GM23338 (cell line): ENCODE measurements around the gene KIF1C. TPM values are rescaled to one million over a fixed set of nuclear protein-coding genes. Genes with fewer than 3 reads are reported as not detected.

ENCODE experiments used
- ATAC-seq: fragments of 200-7000 bp; cut with Tn5 transposase; 3 replicates; pipeline ENCODE4 v1.9.1; 2020
- DNase-seq: peaks from one replicate; pipeline ENCODE4 v3.0.0-alpha.2; 2015; ENCODE audit warnings: low spot score
- H2AFZ ChIP-seq: fragments of 200-600 bp; sonication (generic); 2 replicates; pipeline ENCODE4 v1.8.0; 2016; ENCODE audit warnings: antibody characterized with exemption, mild to moderate bottlenecking, moderate library complexity
- H3F3A ChIP-seq: fragments of 200-600 bp; sonication (generic); replicated peaks from 2 replicates; pipeline ENCODE4 v1.8.0; 2017; ENCODE audit warnings: antibody characterized with exemption, mixed run types, low read depth
- H3K27ac ChIP-seq: fragments of 200-600 bp; sonication (generic); 2 replicates; pipeline ENCODE4 v1.6.1; 2016; ENCODE audit warnings: low read depth
- H3K27me3 ChIP-seq: fragments of 200-600 bp; sonication (generic); 2 replicates; pipeline ENCODE4 v1.8.0; 2016; ENCODE audit warnings: mild to moderate bottlenecking, mixed run types, moderate library complexity; ENCODE audit not compliant: insufficient read depth
- H3K36me3 ChIP-seq: fragments of 200-600 bp; sonication (generic); 2 replicates; pipeline ENCODE4 v1.8.0; 2016; ENCODE audit warnings: mild to moderate bottlenecking; ENCODE audit not compliant: insufficient read depth
- H3K4me1 ChIP-seq: fragments of 200-600 bp; sonication (generic); 2 replicates; pipeline ENCODE4 v1.8.0; 2016; ENCODE audit warnings: mild to moderate bottlenecking, moderate library complexity; ENCODE audit not compliant: insufficient read depth
- H3K4me2 ChIP-seq: fragments of 200-600 bp; sonication (generic); 2 replicates; pipeline ENCODE4 v1.7.1; 2017; ENCODE audit warnings: mixed run types
- H3K4me3 ChIP-seq: fragments of 200-600 bp; sonication (generic); 2 replicates; pipeline ENCODE4 v1.6.1; 2016; ENCODE audit warnings: mixed run types
- H3K79me2 ChIP-seq: fragments of 200-600 bp; sonication (generic); replicated peaks from 2 replicates; pipeline ENCODE4 v1.8.0; 2017; ENCODE audit warnings: mild to moderate bottlenecking; ENCODE audit not compliant: insufficient read depth
- H3K9me2 ChIP-seq: fragments of 200-600 bp; sonication (generic); 2 replicates; pipeline ENCODE4 v1.8.0; 2017; ENCODE audit not compliant: insufficient read depth
- H4K20me1 ChIP-seq: fragments of 200-600 bp; sonication (generic); replicated peaks from 2 replicates; pipeline ENCODE4 v1.8.0; 2017; ENCODE audit warnings: mild to moderate bottlenecking; ENCODE audit not compliant: insufficient read depth
- H3K27ac Mint-ChIP-seq: 2 replicates; pipeline ENCODE4 v1.8.0; 2020; ENCODE audit warnings: inconsistent platforms, mild to moderate bottlenecking, moderate library complexity, mixed read lengths
- H3K27me3 Mint-ChIP-seq: 3 replicates; pipeline ENCODE4 v1.8.0; 2022; ENCODE audit warnings: low read depth, mild to moderate bottlenecking, moderate library complexity, mixed read lengths, inconsistent platforms; ENCODE audit not compliant: insufficient read depth, poor library complexity
- H3K36me3 Mint-ChIP-seq: 3 replicates; pipeline ENCODE4 v1.8.0; 2021; ENCODE audit warnings: low read depth, mild to moderate bottlenecking, inconsistent platforms, moderate library complexity, mixed read lengths
- H3K4me1 Mint-ChIP-seq: 3 replicates; pipeline ENCODE4 v1.8.0; 2020; ENCODE audit warnings: mild to moderate bottlenecking, inconsistent platforms, mixed read lengths
- H3K4me3 Mint-ChIP-seq: 3 replicates; pipeline ENCODE4 v1.8.0; 2021; ENCODE audit warnings: moderate library complexity, mild to moderate bottlenecking, inconsistent platforms, mixed read lengths
- H3K9me3 Mint-ChIP-seq: 3 replicates; pipeline ENCODE4 v1.8.0; 2020; ENCODE audit warnings: moderate library complexity, mild to moderate bottlenecking, inconsistent platforms, mixed read lengths
- CREB1 ChIP-seq: fragments of 250-450 bp; sonication (Bioruptor Pico); IDR thresholded peaks from 2 replicates; pipeline ENCODE4 v1.5.0; 2020; ENCODE audit warnings: low read depth, mild to moderate bottlenecking, moderate library complexity
- ETS1 ChIP-seq: IDR thresholded peaks from 2 replicates; pipeline ENCODE4 v1.6.1; 2016; ENCODE audit warnings: antibody characterized with exemption
- EZH2 ChIP-seq: fragments of 200-600 bp; sonication (generic); IDR thresholded peaks from one replicate; pipeline ENCODE4 v1.8.0; 2017; ENCODE audit warnings: antibody characterized with exemption, mild to moderate bottlenecking, low read depth; ENCODE audit not compliant: unreplicated experiment
- JUNB ChIP-seq: IDR thresholded peaks from one replicate; pipeline ENCODE4 v1.6.1; 2016; ENCODE audit warnings: antibody characterized with exemption; ENCODE audit not compliant: unreplicated experiment
- NANOG ChIP-seq: IDR thresholded peaks from 2 replicates; pipeline ENCODE4 v1.6.1; 2016; ENCODE audit warnings: antibody characterized with exemption, borderline replicate concordance
- POLR2AphosphoS5 ChIP-seq: IDR thresholded peaks from 2 replicates; pipeline ENCODE4 v1.6.1; 2016; ENCODE audit warnings: antibody characterized with exemption, low read depth
- REST ChIP-seq: IDR thresholded peaks from one replicate; pipeline ENCODE4 v1.6.1; 2018; ENCODE audit warnings: antibody characterized with exemption; ENCODE audit not compliant: unreplicated experiment
- STAT1 ChIP-seq: IDR thresholded peaks from one replicate; pipeline ENCODE4 v1.6.1; 2016; ENCODE audit warnings: antibody characterized with exemption; ENCODE audit not compliant: unreplicated experiment
- ZNF114 ChIP-seq: fragments of 250-450 bp; sonication (Bioruptor Pico); IDR thresholded peaks from 2 replicates; pipeline ENCODE4 v1.5.0; 2020; ENCODE audit warnings: mild to moderate bottlenecking, moderate library complexity
- ZNF462 ChIP-seq: fragments of 250-450 bp; sonication (Bioruptor Pico); IDR thresholded peaks from 2 replicates; pipeline ENCODE4 v1.5.0; 2020; ENCODE audit warnings: mild to moderate bottlenecking, moderate library complexity
- polyA plus RNA-seq: library from polyadenylated mRNA; unstranded; fragments of >200 nt; fragmentation: Nextera tagmentation; extraction: Ambion mirVana; gene quantifications from 2 replicates; pipeline ENCODE4 v1.2.1, GENCODE V29; 2016
- total RNA-seq: library from RNA; depleted of rRNA; stranded (reverse); fragments of >200 nt; shearing (Covaris generic); gene quantifications from 2 replicates; pipeline ENCODE4 v1.2.3, GENCODE V29; 2014

The KIF1C gene
- total and polyA plus RNA-seq, 2 experiments from 2014 or later: 13.5 to 61.4 TPM

- TF ChIP-seq ZNF462 (CRISPR knock-in tag) (no peak), ETS1 (no peak), NANOG (no peak), POLR2AphosphoS5 (no peak)
These were observed 36.3 kb downstream of the KIF1C start (continued) for GRCh38 chr17:5034063-5034462.

GRCh38 chr17:5034651-5035050 lies 36.9 kb downstream of the KIF1C start:
- Mint-ChIP-seq H3K9me3 (no peaks in the 10 kb centered on the region; the same call in 2 of the 3 replicates), H3K36me3 (no peaks in the 10 kb centered on the region), H3K27me3 (peaks cover 19% of the 10 kb centered on the region), H3K4me3 (peak overlapping the region; percentile 51; the same call in 2 of the 3 replicates), H3K27ac (no peak overlapping the region), H3K4me1 (peaks cover 3% of the 10 kb centered on the region)
- Histone ChIP-seq H3K27me3 (peaks cover 6% of the 10 kb centered on the region; the same call in 1 of the 2 replicates), H3K36me3 (no peaks in the 10 kb centered on the region), H3K9me2 (no peaks in the 10 kb centered on the region), H3K79me2 (no peaks in the 10 kb centered on the region), H3K27ac (no peak overlapping the region), H2AFZ (peak overlapping the region; percentile 91; the same call in 1 of the 2 replicates), H3K4me1 (no peaks in the 10 kb centered on the region; the same call in 1 of the 2 replicates), H3K4me2 (no peak overlapping the region), H3F3A (0 out of 2 replicates have a peak, but pooled peaks cover 5% of the 10 kb centered on the region), H4K20me1 (no peaks in the 10 kb centered on the region), H3K4me3 (peak overlapping the region; percentile 55; the same call in 1 of the 2 replicates)
- ATAC-seq (no peak), DNase-seq (no peak)
- TF ChIP-seq CREB1 (CRISPR knock-in tag) (no peak), ZNF114 (CRISPR knock-in tag) (no peak), STAT1 (no peak), EZH2 (no peak), JUNB (no peak), REST (no peak)
